MCF 10A (cell line): ENCODE results near the gene PAK5. TPM values are rescaled to one million over a fixed set of nuclear protein-coding genes. Genes with fewer than 3 reads are reported as not detected.

ENCODE experiments used
- BruUV-seq: library from RNA; stranded (reverse); fragments of 400-500 nt; replicated peaks from 2 replicates; lab custom pipeline; 2021; lab: Mats Ljungman, UMichigan
- CTCF ChIA-PET: fragments of 300-600 bp; sonication (Branson Sonifier 250); formaldehyde crosslinking; extraction: SDS; loops from one replicate; lab custom pipeline; 2021; ENCODE audit warnings: antibody characterized with exemption, inconsistent platforms; lab: Yijun Ruan, JAX
- POLR2A ChIA-PET: fragments of 300-600, 350-650 bp; sonication (Branson Sonifier 250); formaldehyde crosslinking; extraction: SDS; loops from one replicate; lab custom pipeline; 2020; ENCODE audit warnings: antibody characterized with exemption, inconsistent platforms; lab: Yijun Ruan, JAX
- DNase-seq: peaks from one replicate; pipeline ENCODE4 v3.0.0-alpha.2; 2018; ENCODE audit not compliant: unreplicated experiment
- H3K27ac Mint-ChIP-seq: one replicate; pipeline ENCODE4 v1.8.0; 2022; ENCODE audit warnings: mild to moderate bottlenecking, low read depth, mixed read lengths; ENCODE audit not compliant: unreplicated experiment
- H3K27me3 Mint-ChIP-seq: one replicate; pipeline ENCODE4 v1.8.0; 2022; ENCODE audit warnings: mixed read lengths; ENCODE audit not compliant: insufficient read depth, unreplicated experiment
- H3K36me3 Mint-ChIP-seq: one replicate; pipeline ENCODE4 v1.8.0; 2022; ENCODE audit warnings: mild to moderate bottlenecking, moderate library complexity, mixed read lengths; ENCODE audit not compliant: insufficient read depth, unreplicated experiment
- H3K4me1 Mint-ChIP-seq: one replicate; pipeline ENCODE4 v1.8.0; 2022; ENCODE audit warnings: mixed read lengths; ENCODE audit not compliant: insufficient read depth, unreplicated experiment
- H3K4me3 Mint-ChIP-seq: one replicate; pipeline ENCODE4 v1.8.0; 2022; ENCODE audit warnings: mild to moderate bottlenecking, moderate library complexity, mixed read lengths; ENCODE audit not compliant: unreplicated experiment
- H3K9me3 Mint-ChIP-seq: one replicate; pipeline ENCODE4 v1.8.0; 2022; ENCODE audit warnings: mixed read lengths; ENCODE audit not compliant: unreplicated experiment
- intact Hi-C: fragments of 100-400 bp; cut with micrococcal nuclease; formaldehyde crosslinking; loops from 2 replicates; pipeline ENCODE4 v1.14.1; 2022
- total RNA-seq: library from RNA; stranded (reverse); gene quantifications from 2 replicates; pipeline ENCODE4 v1.2.3, GENCODE V29; 2022
- TF ChIP-seq, protein P1 (sequence below): fragments of 200-600 bp; IDR thresholded peaks from one replicate; pipeline ENCODE4 v1.8.0; 2022; ENCODE audit warnings: antibody characterized with exemption, mild to moderate bottlenecking; ENCODE audit not compliant: unreplicated experiment

Gene PAK5
- total RNA-seq, 1 experiment from 2014 or later = not detected

DNA sequence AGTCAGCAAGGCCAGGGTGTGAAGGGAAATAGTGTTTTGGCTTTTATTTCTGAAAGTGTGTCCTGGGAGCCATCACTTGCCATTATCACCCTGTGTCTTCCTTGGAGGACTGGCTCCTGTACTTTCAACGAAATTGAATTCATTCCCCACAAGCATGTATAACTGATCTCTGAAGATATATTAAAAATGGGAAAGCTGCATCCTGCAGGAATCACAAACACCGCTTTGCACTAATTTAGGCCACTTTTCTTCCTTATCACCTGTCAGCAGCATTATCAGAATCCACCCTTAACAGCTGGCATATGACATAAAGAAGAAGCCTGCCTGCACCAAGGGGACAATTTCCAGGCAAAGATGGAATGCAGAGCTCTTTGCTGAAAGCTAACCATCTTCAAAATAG, 268.3 kb downstream of the PAK5 start:
- no peak for DNase-seq
- CTCF ChIA-PET = interaction anchor here (0.8 to 1.6 kb wide), 5 partner anchors 10 to 163 kb away, joined by 3 to 10 read pairs (median 4); no protein-coding TSS in a partner anchor
- Mint-ChIP-seq H3K36me3 (no peaks in the 10 kb centered on the region), H3K4me1 (no peaks in the 10 kb centered on the region), H3K27ac (no peak overlapping the region), H3K27me3 (no peaks in the 10 kb centered on the region), H3K4me3 (no peak overlapping the region), H3K9me3 (peaks cover 8% of the 10 kb centered on the region)
- TF ChIP-seq, protein P1, sequence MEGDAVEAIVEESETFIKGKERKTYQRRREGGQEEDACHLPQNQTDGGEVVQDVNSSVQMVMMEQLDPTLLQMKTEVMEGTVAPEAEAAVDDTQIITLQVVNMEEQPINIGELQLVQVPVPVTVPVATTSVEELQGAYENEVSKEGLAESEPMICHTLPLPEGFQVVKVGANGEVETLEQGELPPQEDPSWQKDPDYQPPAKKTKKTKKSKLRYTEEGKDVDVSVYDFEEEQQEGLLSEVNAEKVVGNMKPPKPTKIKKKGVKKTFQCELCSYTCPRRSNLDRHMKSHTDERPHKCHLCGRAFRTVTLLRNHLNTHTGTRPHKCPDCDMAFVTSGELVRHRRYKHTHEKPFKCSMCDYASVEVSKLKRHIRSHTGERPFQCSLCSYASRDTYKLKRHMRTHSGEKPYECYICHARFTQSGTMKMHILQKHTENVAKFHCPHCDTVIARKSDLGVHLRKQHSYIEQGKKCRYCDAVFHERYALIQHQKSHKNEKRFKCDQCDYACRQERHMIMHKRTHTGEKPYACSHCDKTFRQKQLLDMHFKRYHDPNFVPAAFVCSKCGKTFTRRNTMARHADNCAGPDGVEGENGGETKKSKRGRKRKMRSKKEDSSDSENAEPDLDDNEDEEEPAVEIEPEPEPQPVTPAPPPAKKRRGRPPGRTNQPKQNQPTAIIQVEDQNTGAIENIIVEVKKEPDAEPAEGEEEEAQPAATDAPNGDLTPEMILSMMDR = no peak
- no TSS peak for BruUV-seq
- POLR2A ChIA-PET = no interaction called here
- intact Hi-C loops = no loop called here

- Mint-ChIP-seq H3K4me3 (no peak overlapping the region), H3K9me3 (peaks cover 8% of the 10 kb centered on the region), H3K36me3 (no peaks in the 10 kb centered on the region), H3K4me1 (no peaks in the 10 kb centered on the region), H3K27me3 (no peaks in the 10 kb centered on the region), H3K27ac (no peak overlapping the region)
- no TSS peak for BruUV-seq
- POLR2A ChIA-PET = no interaction called here
- TF ChIP-seq, protein P1 = no peak
- CTCF ChIA-PET = interaction anchor here (1.0 to 1.3 kb wide), 2 partner anchors 43 to 159 kb away, joined by 3 to 5 read pairs; no protein-coding TSS in a partner anchor
- intact Hi-C loops = no loop called here
- no peak for DNase-seq
Observed at GRCh38 chr20:9566977-9567376, 271.9 kb downstream of the PAK5 start.

DNA sequence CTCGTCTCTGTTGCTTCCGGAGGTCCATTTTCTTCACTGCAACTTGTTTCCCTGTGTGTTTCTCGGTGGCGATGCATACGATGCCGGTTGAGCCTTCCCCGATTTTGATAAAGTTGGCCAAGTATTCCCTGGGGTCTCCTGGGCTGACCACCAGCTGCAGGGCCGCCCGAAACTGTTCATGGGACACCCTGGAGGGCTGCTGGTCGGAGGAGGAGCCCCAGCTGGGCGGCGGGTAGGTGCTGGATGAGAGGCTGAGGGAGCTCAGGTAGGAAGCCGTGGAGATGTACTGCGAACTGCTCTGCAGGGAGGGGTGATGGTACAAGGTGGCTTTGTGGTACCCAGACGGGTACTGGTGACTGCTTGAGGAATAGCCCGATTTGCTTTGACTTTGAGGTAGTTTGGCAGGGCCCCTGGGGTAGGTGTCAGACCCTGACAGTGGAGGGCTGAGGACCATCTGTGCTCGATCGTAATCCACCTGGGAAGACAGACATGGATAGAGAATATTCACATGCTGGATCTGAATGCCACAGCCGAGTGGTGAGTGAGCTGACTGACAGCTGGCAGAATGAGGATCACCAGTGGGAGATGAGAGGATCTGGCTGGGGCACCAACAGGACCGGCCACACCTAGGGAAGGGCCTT, 272.8 kb downstream of the PAK5 start:
- ChIA-PET POLR2A (no interaction called here), CTCF (interaction anchor here (0.5 to 1.3 kb wide), 3 partner anchors 44 to 566 kb away, joined by 3 to 5 read pairs (median 3); no protein-coding TSS in a partner anchor)
- no peaks in the 10 kb centered on the region for H3K27me3 Mint-ChIP-seq
- peaks cover 8% of the 10 kb centered on the region for H3K9me3 Mint-ChIP-seq
- H3K4me3 Mint-ChIP-seq = no peak overlapping the region
- DNase-seq = no peak
- H3K27ac Mint-ChIP-seq = no peak overlapping the region
- H3K36me3 Mint-ChIP-seq = no peaks in the 10 kb centered on the region
- intact Hi-C loops = no loop called here
- TF ChIP-seq, protein P1 = no peak
- no peaks in the 10 kb centered on the region for H3K4me1 Mint-ChIP-seq
- BruUV-seq = no TSS peak

GRCh38 chr20:9557411-9557810, 281.5 kb downstream of the PAK5 start:
- DNase-seq = no peak
- no TSS peak for BruUV-seq
- ChIA-PET CTCF (interaction anchor here (0.6 to 1.6 kb wide), 5 partner anchors 48 to 677 kb away, joined by 3 to 5 read pairs (median 3); no protein-coding TSS in a partner anchor), POLR2A (no interaction called here)
- Mint-ChIP-seq H3K4me1 (no peaks in the 10 kb centered on the region), H3K4me3 (no peak overlapping the region), H3K9me3 (peaks cover 7% of the 10 kb centered on the region), H3K27ac (no peak overlapping the region), H3K36me3 (no peaks in the 10 kb centered on the region), H3K27me3 (no peaks in the 10 kb centered on the region)
- TF ChIP-seq, protein P1 = no peak
- intact Hi-C loops = no loop called here
